VCaP (cell line): ENCODE data around the gene PLIN3.

Experiments used
- H3K27ac ChIP-seq: fragments of 450-650 bp; 2 replicates; pipeline ENCODE4 v1.5.1; 2017
- CTCF ChIP-seq: fragments of 450-650 bp; conservative IDR thresholded peaks from 2 replicates; pipeline ENCODE4 v1.5.1; 2017; ENCODE audit warnings: mild to moderate bottlenecking, moderate library complexity

The PLIN3 gene

GRCh38 chr19:4911314-4911713 lies 43.8 kb upstream of the PLIN3 start:
- no peak for TF ChIP-seq CTCF
- H3K27ac ChIP-seq, result peak overlapping the region; percentile 55

GRCh38 chr19:4910594-4911281 lies 43.3 kb upstream of the PLIN3 start:
- no peak for TF ChIP-seq CTCF
- H3K27ac ChIP-seq, result peak overlapping the region; percentile 55

- H3K27ac ChIP-seq, result peak overlapping the region; percentile 55; the same call in 1 of the 2 replicates
- TF ChIP-seq CTCF, result no peak
Observed at GRCh38 chr19:4909897-4910593, 42.6 kb upstream of the PLIN3 start.

GRCh38 chr19:4909156-4909896 lies 41.9 kb upstream of the PLIN3 start, which contains the start of gene UHRF1:
UHRF1 (plus strand) TSS chr19:4909501; CDS start chr19:4910886, 1,385 bp downstream.
- peak within 1 kb of the TSS; percentile 55; the same call in 1 of the 2 replicates for H3K27ac ChIP-seq
- no peak for TF ChIP-seq CTCF

GRCh38 chr19:4908781-4909155 lies 41.3 kb upstream of the PLIN3 start:
- H3K27ac ChIP-seq, result peak overlapping the region; percentile 55; the same call in 1 of the 2 replicates
- TF ChIP-seq CTCF, result no peak

GRCh38 chr19:4908360-4908759 lies 40.9 kb upstream of the PLIN3 start:
- no peak for TF ChIP-seq CTCF

GRCh38 chr19:4906963-4907362 lies 39.5 kb upstream of the PLIN3 start:
- no peak overlapping the region for H3K27ac ChIP-seq
- no peak for TF ChIP-seq CTCF

More at GRCh38 chr19:4908360-4908759, 40.9 kb upstream of the PLIN3 start:
- H3K27ac ChIP-seq, result no peak overlapping the region
